OCI-M2 (cell line): ENCODE measurements around the gene MEG3.

Experiments used
- DNase-seq: peaks from one replicate; lab custom pipeline; 2025; ENCODE audit not compliant: unreplicated experiment; lab: John Stamatoyannopoulos, UW

Gene MEG3

DNA sequence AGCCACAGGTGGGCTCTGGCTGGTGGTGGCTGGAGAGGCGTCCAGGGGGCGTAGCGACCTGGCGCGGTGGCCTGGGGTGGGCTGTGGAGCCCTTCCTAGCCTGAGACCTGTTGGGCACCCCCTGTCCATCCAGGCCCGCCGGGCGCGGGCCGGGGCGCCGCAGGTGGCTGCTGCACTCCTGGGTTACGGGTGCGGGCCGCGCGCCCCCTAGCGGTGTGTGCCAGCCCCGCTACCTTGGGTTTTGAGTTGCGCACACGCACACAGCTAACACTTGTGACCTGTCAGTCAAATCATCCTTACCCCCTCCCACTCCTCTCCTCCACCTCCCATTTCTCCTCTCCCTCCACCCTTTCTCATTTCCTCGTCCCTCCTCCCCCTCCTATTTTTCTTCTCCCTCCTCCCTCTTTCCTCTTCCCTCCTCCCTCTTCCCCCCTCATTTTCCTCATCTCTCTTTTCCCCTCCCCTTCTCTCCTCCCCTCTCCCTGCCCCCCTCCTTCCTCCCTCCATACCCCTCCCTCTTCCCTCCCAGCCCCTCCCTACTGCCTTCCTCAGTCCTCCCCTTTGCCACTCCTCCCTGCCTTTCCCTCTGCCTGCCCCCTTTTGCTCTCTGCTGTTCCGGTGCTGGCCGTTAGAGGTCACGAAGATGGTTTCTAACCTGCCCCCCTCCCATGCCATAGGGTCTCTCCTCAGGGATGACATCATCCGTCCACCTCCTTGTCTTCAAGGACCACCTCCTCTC lies 2.3 kb downstream of the MEG3 start:
- DNase-seq = no peak

DNA sequence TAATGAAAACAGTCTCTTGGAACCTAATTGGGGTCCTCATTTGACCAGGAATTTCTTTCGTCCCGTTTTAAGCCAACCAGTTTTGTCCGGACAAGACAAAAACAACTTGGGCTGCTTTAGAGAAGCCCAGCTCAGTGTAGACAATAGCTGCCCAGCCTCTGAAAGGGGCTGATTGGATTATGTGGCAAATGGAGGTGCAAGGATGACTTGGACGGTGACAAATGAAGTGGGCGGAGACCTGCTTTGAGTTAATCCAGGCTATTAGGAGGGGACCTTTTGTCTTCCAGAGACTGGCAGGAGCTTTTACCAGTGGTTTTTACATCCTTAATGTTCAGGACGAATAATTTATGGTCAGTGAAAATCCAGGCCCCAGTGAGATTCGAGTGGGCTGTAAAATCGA lies 4.8 kb downstream of the MEG3 start:
- no peak for DNase-seq

DNA sequence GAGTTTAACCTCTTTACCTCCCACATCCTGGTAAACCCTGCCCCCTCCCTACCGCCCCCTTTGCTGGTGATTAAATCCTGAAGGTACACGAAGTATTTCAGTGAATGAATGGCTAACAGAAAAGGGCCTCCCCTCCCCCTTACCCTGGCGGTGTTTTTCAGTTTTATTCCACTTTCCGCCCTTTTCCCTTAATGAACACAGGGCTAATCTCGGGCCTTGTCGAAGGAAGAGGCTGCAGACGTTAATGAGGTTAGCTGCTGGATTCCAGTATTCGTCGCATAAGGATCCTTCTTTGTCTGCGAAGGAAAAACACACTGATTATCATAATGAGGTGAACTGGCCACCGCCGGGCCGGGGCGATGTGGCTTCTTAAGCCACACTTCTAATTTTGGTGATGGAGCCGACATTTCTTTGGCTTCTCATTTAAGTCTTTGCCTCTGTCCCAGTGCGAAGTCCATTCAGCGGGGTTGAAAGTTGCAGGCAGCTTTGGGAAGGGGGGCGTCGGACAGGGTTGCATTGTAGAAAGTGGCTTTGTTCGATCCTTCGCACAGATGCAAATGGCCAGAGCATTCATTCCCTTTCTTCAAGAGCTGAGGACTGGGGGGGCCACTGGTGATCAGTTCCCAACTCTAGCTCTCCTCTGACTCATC lies 6.5 kb downstream of the MEG3 start:
- DNase-seq = no peak

DNA sequence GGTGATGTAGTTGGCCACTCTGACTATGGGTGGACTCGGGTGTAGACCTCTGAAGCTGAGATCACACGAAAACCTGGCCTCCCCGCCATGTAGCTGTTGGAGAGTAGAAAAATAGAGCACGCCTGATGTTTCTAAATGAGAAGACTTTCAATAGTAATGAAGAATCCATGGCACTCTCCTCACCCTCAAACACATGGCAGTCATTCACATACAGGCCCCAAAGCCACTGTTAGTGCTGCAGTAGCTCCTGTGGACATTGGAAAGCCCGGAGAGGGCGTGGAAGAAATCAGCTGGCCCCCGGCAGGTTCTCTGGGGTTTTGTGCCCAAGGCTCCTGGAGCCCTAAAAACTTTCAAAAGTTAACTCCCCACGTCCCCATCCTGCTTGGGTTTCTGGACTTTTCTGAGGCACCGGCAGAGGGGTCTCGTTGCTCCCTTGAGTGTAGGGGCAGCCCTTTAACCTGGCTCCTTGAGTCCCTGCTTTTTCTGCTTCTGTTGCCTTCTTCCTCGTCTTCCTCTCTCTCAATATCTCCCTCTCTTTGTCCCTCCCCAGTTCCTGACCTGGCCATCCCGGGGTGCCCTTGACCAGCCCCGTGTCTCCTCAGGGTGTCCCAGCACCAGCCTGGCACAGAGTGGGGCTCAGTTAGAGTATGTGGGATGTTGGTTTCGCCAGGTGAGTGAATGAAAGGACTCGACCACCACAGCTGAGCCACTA lies 8.3 kb downstream of the MEG3 start:
- DNase-seq = no peak

DNA sequence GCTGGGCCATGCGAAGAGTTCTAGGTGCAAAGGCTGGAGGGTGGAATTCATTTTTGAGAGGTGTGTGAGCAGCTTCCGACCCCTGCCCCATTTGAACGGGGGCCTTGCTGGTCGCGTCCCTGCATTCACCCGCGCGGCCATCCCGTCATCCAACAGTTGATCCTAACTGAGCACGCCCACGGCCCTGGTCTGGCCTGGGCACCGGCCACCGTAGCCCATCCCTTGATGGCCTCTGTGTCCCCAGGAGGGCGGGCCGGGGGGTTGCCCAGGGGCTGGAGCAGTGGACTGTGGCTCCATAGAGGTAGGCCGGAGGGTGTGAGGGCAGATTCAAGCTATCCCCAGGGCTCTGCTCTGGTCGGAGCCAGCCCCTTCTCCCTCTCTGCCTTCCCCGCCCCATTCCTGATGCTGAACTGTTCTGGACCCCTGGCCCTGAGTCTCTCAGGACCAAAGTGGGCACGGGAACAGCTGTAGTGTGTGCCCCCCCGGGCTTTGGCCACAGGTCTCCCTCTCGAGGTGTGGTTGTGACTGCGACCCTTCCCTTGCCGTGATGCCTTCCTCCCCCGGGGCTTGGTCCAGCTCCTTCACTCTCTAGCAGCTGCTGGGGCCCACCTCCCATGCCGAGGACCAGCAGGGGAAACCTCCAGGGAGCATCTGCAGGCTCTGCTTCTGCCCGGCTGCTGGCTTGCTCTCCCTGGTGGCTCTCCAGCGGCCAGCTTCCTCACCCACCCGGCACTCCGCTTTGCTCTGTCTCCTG lies 9.1 kb downstream of the MEG3 start:
- no peak for DNase-seq

DNA sequence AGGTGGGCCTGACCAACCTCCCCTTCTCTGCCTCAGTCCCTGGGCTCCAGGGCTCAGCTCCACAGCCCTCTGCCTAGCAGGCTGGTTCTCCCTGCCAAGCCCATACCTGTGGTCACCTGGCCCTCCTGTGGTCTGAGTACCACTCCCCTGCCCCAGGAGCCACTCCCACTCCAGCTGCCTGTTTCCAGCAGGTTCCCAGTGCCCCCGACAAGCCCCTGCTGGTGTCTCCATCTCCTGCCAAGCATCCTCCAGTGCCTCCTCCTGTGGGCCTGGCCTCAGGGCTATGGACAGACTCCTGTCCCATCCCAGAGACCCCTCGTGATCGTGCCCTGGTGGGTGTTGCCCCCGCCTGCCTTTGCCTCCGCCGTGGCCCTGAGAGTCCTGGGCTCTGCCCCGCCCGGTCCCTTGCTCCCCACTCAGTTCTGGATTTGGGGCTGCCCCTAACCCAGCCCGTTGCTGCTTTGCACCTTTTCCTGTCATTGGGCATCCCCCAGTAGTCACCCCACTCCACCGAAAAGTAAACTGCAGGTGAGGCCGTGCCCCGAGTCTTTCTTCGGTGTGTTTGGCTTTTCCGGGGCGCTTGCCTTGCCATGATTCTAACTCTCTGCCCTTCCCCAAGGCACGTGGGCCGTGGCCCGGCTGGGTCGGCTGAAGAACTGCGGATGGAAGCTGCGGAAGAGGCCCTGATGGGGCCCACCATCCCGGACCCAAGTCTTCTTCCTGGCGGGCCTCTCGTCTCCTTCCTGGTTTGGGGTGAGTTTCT lies 9.8 kb downstream of the MEG3 start:
- DNase-seq = no peak

DNA sequence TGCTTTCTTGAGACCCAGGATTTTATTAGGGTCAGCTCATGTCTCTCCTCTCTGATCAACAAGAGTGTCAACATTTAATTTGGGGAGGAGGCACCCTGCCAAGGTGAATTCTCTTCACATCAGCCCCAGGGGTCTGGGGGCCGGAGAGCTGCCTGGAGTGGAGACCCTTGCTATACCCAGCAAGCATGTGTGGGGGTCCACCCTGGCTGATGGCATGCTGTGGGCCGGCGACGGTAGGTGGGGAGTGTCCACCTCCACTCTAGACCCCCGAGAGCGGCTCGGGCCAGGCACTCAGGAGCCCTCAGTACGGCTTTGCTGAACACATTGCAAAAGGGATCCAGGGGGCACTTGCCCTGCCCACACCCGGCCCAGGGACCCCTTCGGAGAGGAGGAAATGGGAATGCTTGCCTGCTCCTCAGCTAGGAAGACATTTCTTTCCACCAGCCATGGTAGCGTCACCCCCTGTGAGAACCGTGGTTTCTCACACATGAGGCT lies 10.4 kb downstream of the MEG3 start:
- no peak for DNase-seq

DNA sequence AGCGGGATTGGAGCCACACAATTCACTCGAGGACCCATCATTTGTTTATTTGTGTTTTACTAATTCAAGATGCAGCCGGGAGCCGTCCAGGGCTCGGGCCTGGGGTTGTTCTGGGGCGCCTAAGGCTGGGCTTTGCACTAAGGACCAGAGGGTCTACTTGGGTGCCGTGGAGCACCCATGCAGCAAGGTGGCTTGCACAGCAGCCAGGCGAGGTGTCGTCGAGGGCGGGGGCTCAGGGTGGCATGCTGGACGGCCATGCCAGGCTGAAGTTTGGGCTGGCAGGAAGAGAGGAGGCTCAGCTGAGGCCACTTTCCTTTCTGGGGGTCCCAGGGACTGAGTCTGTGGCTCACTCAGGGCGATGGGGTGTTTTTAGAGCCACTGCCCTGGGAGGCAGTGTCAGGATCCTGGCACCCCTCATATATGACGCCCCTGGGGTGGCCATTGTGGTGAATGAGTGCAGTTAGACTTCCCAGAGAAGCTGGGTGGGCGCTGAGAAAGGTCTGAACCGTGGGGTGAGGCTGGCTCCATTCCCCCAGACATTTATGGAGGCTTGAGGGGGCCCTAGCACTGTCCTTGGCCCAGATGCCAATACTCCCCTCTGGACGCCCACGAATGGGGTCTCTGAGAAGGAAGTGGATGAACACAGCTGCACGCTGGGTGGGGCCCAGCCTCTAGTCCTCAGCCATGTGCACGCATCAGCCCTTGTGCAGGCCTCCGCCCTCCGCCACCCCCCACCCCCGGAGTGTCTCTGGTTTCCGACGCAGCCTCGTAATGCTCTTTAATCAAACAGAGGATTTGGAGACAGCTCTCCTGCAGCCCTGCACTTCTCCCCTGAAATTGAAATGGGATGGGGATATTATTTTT lies 11.3 kb downstream of the MEG3 start:
- DNase-seq = no peak

DNA sequence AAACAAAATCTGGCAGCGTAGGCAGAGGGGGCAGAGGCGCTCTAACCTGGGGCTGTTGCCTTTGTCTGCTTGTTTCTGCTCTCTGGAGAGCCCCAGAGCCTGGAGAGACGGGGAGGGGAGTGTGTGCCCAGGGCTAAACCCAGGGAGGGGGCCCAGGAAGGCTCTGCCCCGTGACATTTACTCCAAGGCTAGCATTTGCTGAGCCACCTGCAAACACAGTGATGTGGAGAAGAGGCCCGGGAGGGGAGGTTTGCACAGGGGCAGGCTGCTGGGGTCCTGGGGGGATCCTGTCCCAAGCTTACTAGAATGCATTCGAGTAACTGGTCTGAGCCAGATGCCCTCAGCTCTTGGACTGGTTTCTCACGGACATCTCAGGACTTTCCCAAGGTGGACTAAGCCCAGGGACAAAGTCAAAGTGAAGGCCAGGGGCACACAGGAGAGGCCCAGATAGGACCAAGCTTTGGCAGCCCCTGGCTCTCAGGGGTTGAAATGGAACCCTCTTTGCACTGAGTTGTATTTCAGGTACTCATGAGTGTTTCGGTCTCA lies 12.0 kb downstream of the MEG3 start:
- no peak for DNase-seq

DNA sequence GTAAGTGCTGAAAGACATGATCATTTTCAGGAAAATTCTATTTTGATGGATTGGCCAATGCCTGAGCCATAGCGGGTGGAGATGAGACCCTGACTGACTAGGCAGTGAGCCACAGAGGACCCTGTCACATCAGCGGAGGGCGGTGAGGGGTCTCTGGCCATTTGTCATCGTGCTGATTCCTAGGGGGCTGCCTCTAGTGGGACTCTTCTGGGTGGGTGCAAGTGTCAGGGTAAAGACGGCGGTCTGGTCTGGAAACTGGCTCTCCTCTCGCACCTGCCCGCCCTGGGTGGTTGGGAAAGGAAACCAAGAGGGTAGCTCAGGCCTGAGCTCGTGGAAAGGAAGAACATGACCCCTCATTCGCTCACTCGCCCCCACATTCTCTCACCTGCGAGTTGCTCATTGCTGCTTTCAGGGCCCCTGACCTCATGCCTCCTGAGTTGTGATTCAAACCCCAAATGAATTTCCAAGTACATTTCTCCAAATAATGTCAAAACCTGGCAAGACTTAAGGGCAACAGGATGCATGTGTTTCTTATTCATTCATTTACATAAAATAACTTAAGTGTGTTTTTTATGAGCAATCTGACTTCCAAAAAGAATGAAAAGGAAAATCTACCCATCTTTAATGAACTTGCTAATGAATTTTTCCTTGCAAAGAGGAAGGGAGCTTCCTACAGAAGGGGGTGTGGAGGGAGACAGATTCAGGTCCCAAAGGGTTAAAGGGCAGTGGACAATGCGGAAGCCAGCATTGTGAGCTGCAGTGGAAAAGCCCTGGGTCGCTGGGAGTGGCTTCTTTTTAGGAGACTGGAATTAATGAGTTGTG lies 12.8 kb downstream of the MEG3 start:
- no peak for DNase-seq

DNA sequence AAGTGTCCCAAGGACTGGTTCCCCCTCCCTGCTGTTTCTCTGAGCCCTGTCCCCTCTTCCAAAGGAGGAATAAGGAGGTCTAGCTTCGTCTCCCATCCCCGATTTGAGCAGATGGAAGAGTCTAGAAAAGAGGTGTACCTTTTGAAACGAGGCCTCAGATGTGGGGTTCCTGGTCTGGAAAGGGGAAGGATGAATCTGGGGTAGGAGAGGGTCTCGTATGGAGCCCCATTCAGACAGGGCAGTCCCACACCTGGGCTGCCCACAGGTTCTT lies 13.3 kb downstream of the MEG3 start:
- no peak for DNase-seq

DNA sequence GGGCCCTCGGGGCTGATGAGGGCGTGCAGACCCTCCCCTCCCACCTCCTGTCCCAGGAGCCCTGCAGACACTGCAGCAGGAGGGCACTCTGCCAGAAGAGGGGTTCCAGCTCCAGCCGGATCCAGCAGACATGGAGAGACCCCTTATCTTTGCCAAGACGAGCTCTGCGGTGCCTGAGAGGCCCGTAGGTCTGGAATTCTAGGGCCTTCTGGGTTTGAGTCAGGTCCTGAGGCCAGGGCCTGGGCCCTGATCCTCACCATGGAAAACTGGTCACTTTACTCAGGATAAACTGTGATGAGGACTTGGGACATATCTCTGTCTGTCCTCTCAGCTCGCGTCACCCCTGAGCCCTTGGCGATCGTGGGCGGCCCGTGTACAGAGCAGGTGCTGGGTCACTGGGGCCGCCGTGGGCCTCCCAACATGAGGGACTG lies 13.8 kb downstream of the MEG3 start:
- DNase-seq = no peak

DNA sequence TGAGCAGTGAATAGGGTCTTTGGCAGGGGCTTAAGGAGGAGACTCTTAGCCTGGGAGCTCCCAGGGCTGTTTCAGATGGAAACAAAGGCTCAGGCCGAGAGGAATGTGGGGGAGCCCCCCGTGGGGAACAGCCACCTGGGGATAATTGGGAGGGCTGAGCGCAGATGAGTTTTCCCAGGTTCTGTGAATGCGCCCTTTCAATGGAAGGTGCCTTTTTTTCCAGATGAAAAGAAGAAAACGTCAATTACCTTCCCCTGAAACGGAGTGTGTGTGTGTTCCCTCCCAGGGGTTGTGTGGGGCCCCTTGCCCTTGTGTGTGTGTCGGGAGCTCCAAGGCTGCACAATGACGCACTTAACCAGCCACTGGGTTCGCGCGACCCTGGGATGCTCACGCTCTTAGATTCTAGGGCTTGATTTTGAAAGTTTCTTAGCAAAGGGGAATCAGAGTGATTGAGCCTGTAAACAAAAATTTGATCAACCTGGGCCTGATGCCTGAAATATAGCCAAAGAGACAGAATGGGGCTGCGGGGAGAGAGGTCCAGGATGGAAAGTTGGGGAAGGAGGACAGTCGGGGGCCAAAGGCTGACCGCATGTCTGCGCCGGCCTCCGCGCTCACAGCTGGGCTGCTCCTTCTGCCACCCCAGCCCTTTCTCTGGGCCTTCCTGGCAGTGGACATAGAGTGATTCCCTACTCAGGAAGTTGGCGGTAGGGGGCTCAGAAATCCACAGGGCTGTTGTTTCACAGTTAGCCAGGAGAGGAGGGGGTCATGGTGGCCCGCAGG lies 14.6 kb downstream of the MEG3 start:
- no peak for DNase-seq

DNA sequence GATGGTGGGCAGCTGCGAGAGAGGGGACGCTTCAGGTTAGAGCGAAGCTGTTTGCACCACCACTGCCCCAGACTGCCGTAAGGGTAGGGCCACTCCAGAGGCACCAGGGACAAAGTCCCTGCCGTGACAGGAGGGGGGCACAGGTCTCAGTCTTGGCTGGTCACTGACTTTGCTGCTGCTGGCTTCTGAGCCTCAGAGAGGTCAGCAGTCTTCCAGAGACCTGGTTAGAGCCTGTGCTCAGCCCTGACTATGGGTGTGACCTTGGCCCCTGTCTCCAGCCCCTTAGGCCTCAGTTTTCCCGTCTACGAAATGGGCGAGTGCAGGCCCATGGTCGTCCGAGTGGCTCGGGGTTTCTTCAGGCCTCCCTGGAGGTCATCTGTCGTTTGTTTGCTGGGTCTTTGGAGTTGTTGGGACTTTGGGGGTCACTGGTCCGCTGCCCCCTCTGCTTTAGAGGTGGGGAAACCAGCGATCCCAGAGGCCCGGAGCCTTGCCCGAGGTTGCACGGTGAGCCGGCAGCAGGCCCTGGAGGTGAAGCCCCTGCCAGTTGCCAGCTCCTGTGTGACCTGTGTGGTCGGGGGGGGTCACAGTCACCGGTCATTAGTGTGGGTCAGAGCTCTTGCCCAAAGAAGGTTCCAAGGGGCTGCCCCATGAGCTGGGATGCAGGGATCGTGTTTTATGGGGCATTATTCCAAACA lies 15.3 kb downstream of the MEG3 start:
- no peak for DNase-seq

DNA sequence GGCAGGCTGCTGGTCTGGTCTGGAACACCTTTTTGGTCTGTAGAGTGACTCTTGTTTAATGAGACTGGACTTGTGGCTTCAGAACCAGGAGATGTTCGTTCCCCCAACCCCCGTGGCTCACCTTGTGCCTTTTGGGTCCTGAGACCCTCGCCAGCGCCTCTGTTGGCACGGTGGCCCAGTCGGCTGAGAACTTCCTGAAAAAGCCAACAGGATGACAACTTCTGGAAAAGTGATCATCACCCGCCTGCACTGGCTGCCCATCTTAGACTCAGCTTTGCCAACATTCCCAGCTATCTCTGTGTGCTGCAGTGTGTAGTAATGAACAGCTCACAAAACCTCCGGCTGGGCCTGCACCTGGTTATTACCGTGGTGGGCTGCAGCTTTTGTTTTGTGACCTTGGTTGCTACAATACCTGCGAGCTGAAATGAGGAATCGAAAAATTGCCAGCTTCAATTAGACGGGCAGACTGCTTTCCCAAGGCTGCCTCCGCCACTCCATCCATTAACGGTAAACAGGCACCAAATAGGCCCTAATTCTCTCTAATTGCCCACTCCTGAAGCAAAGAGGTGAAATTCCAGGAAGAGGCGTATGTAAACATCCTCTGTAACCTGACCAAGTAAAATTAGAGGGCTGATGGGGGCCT lies 16.0 kb downstream of the MEG3 start:
- DNase-seq = no peak

DNA sequence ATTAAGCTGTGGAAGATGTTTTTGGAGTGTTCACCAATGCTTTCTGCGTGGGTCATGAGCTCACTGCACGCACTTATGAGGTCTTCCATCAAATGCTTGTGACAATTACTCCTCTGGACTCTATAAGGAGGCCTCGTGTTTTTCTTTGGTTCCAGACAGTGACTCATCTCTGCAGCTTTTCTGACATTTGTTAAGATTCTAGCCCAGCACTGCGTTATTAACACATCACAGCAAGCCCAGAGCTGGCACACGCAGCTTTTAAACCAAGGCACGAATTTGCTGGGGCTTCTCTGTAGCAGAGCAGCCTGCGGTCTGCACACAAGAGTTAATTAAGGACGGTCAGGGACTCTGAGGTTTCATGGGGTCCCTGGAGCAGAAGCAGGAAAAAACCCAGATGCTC lies 16.9 kb downstream of the MEG3 start:
- no peak for DNase-seq

DNA sequence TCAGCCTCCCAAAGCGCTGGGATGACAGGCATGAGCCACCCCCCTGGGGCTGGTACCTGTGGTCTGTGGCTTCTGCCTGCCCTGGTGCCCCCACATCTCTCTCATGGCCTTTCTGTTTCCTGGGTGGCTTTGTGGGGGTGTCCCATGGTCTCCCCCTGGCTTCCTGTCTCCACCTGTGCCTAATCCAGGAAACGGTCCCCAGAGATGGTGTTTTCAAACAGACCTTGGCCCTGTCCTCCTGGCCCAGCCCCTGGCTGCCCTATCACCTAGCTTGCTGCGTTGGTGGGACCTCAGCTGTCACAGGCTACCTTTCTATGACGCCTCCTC lies 18.1 kb downstream of the MEG3 start:
- no peak for DNase-seq
